Measurements from ENCODE around the gene TIFAB. TPM values are rescaled to one million over a fixed set of nuclear protein-coding genes. Genes with fewer than 3 reads are reported as not detected.

Gene TIFAB
- total RNA-seq, 1 donor from 2014 or later: not detected

- no peaks in the 10 kb centered on the region for H3K9me3 ChIP-seq
- no peak overlapping the region for H3K4me3 ChIP-seq
- no peak for TF ChIP-seq CTCF (IDR thresholded peaks at IDR 0.05)
- no peaks in the 10 kb centered on the region for H3K4me1 ChIP-seq
- no peaks in the 10 kb centered on the region for H3K27me3 ChIP-seq
- intact Hi-C loops (cut with DNase I): no loop called here
- no peaks in the 10 kb centered on the region for H3K36me3 ChIP-seq
- DNase-seq (ENCODE audit: low spot score in 2 of 2): no peak
- no peak overlapping the region for H3K27ac ChIP-seq
Observed at GRCh38 chr5:135471726-135472125, 19.6 kb upstream of the TIFAB start.

- H3K27me3 ChIP-seq: no peaks in the 10 kb centered on the region
- TF ChIP-seq CTCF (IDR thresholded peaks at IDR 0.05): no peak
- H3K4me1 ChIP-seq: no peaks in the 10 kb centered on the region
- H3K4me3 ChIP-seq: no peak overlapping the region
- no peak for DNase-seq (ENCODE audit: low spot score in 2 of 2)
- intact Hi-C loops (cut with DNase I): no loop called here
- H3K27ac ChIP-seq: no peak overlapping the region
- no peaks in the 10 kb centered on the region for H3K36me3 ChIP-seq
- no peaks in the 10 kb centered on the region for H3K9me3 ChIP-seq
Observed at GRCh38 chr5:135469911-135470310, 17.8 kb upstream of the TIFAB start.

GRCh38 chr5:135468541-135468940, 16.4 kb upstream of the TIFAB start:
- H3K27ac ChIP-seq: no peak overlapping the region
- intact Hi-C loops (cut with DNase I): no loop called here
- TF ChIP-seq CTCF (IDR thresholded peaks at IDR 0.05): no peak
- H3K4me1 ChIP-seq: no peaks in the 10 kb centered on the region
- H3K4me3 ChIP-seq: no peak overlapping the region
- H3K9me3 ChIP-seq: no peaks in the 10 kb centered on the region
- no peak for DNase-seq (ENCODE audit: low spot score in 2 of 2)
- H3K27me3 ChIP-seq: no peaks in the 10 kb centered on the region
- no peaks in the 10 kb centered on the region for H3K36me3 ChIP-seq

GRCh38 chr5:135467871-135468485, 15.8 kb upstream of the TIFAB start:
- no peaks in the 10 kb centered on the region for H3K27me3 ChIP-seq
- intact Hi-C loops (cut with DNase I): no loop called here

GRCh38 chr5:135467051-135467625, 15.0 kb upstream of the TIFAB start:
- Histone ChIP-seq H3K9me3 (no peaks in the 10 kb centered on the region), H3K4me3 (no peak overlapping the region), H3K4me1 (no peaks in the 10 kb centered on the region), H3K36me3 (no peaks in the 10 kb centered on the region), H3K27ac (no peak overlapping the region), H3K27me3 (no peaks in the 10 kb centered on the region)
- no peak for DNase-seq (ENCODE audit: low spot score in 2 of 2)
- no peak for TF ChIP-seq CTCF (IDR thresholded peaks at IDR 0.05)
- intact Hi-C loops (cut with DNase I): no loop called here

More at GRCh38 chr5:135467871-135468485, 15.8 kb upstream of the TIFAB start:
- Histone ChIP-seq H3K9me3 (no peaks in the 10 kb centered on the region), H3K36me3 (no peaks in the 10 kb centered on the region), H3K4me3 (no peak overlapping the region), H3K27ac (no peak overlapping the region), H3K4me1 (no peaks in the 10 kb centered on the region)
- no peak for TF ChIP-seq CTCF (IDR thresholded peaks at IDR 0.05)
- no peak for DNase-seq (ENCODE audit: low spot score in 2 of 2)
